GM08714 (cell line): ENCODE results near the gene PRICKLE3.
"Not testable (repeated sequence)": the region's sequence is repeated elsewhere in the genome, so short reads cannot be mapped to it uniquely, and the experiment has no call there.

ENCODE experiments used
- H3K4me3 ChIP-seq: fragments of 200-500 bp; sonication (Bioruptor generic); 2 replicates; pipeline ENCODE4 v1.5.1; 2014; ENCODE audit warnings: mild to moderate bottlenecking, low read length, inconsistent platforms
- ZNF274 ChIP-seq: IDR thresholded peaks from 2 replicates; pipeline ENCODE4 v1.6.1; 2012; ENCODE audit warnings: mild to moderate bottlenecking, low read depth, low read length

PRICKLE3 gene

DNA sequence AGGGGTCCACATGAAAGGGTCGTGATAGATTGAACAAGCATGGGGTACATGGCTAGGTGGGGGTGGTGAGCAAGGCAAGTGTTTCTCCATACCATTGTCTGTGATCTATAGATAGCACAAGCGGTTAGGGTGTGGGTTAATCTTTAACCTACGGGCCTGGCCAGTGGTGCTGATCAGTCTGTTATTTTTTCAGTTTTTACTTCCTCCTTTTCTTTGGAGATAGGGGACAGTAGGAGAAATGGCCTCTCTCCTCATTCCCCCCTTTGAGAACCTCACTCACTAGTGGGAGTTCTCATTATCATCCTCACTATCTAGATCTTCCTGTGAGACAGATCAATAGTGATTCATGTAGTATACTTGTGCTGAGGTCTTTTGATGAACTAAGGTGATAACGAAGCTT lies 46.5 kb downstream of the PRICKLE3 start:
- no peak overlapping the region for H3K4me3 ChIP-seq
- no peak for TF ChIP-seq ZNF274

DNA sequence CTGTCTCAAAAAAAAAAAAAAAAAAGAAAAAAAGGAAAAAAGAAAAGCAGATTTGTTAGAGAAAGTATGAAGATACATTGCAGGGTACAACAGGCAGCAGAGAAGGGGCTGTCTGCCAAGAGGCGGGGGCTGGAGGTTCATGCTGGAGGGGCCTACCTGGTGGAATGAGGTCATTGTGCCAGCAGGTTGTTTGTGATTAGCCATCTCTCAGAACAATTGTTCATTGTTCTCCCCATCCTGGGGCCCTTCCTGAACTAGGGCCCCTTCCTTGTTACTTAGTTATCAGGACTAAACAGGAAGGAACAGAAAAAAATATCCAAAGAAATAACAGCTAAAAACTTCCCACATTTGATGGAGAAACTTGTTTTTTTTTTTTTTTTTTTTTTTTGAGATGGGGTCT lies 48.7 kb downstream of the PRICKLE3 start:
- no peak for TF ChIP-seq ZNF274

DNA sequence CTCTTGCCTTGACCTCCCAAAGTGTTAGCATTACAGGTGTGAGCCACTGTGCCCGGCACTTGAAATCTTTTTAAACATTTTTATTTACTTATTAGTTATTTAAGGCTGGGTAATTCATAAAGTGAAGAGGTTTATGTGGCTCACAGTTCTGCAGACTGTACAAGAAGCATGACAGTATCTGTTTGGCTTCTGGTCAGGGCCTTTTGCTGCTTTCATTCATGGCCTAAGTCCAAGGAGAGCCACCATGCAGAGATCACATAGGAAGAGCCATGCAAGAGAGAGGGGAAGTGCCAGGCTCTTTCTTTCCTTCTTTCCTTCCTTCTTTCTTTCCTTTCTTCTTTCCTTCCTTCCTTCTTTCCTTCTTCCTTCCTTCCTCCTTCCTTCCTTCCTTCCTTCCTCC lies 52.4 kb downstream of the PRICKLE3 start:
- no peak overlapping the region for H3K4me3 ChIP-seq
- no peak for TF ChIP-seq ZNF274

More for the DNA sequence above, 48.7 kb downstream of the PRICKLE3 start:
- no peak overlapping the region for H3K4me3 ChIP-seq

DNA sequence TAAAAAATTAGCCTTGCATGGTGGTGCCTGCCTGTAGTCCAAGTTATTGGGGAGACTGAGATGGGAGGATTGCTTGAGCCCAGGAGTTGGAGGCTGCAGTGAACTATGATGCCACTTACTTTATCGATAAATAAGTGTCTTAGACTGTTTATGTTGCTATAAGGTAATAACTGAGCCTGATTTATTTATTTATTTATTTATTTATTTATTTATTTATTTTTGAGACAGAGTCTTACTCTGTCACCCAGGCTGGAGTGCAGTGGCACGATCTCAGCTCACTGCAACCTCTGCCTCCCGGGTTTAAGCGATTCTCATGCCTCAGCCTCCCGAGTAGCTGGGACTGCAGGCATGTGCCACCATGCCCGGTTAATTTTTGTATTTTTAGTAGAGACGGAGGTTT lies 53.9 kb downstream of the PRICKLE3 start:
- not testable (repeated sequence) for H3K4me3 ChIP-seq

DNA sequence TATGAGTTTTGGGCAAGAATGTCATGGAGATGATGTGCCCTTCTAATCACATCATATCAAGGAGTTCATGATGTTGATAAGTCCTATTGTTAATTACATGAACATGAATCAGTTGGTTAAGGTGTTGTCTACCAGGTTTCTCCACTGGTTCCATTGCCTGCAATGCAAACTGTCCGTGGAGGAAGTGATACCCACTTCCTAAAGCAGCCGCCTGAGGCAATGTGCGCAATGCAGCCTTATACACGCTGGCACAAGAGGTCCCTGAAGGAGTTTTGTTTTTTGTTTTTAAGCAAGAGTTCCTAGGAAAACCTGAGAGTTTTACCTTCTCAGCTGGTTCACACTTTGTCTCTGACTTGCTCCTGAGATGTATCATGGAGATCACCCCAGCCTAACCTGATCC lies 56.7 kb downstream of the PRICKLE3 start:
- no peak for TF ChIP-seq ZNF274
- H3K4me3 ChIP-seq, result no peak overlapping the region

DNA sequence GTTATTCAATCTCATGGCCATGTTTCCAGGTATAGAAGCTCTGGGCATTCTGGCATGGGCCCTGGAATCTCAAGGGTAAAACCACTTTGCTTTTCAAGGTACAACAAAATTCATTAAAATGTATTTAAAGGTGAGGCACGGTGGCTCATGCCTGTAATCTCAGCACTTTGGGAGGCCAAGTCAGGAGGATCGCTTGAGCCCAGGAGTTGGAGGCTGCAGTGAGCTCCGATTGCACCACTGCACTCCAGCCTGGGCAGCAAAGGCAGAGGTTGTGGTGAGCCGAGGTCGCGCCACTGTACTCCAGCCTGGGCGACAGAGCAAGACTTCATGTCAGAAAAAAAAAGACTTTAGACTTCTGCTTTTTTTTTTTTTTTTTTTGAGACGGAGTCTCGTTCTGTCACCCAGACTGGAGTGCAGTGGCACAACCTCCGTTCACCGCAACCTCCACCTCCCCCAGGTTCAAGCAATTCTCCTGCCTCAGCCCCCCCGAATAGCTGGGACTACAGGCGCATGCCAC lies 58.4 kb downstream of the PRICKLE3 start:
- not testable (repeated sequence) for H3K4me3 ChIP-seq
